PC-3 (cell line): ENCODE data around the gene SLCO3A1. TPM values are rescaled to one million over a fixed set of nuclear protein-coding genes. Genes with fewer than 3 reads are reported as not detected.

Source experiments
- ATAC-seq: fragments of 200-7000 bp; cut with Tn5 transposase; 2 replicates; pipeline ENCODE4 v1.9.1; 2020; ENCODE audit warnings: mild to moderate bottlenecking, moderate library complexity
- BruUV-seq: library from RNA; stranded (reverse); fragments of 400-500 nt; replicated peaks from 2 replicates; lab custom pipeline; 2021; lab: Mats Ljungman, UMichigan
- CTCF ChIA-PET: fragments of 300-600 bp; sonication (Branson Sonifier 250); formaldehyde crosslinking; loops from one replicate; lab custom pipeline; 2022; ENCODE audit warnings: antibody characterized with exemption; lab: Charles Lee
- POLR2A ChIA-PET: fragments of 300-600 bp; sonication (Branson Sonifier 250); formaldehyde crosslinking; loops from one replicate; lab custom pipeline; 2022; ENCODE audit warnings: antibody characterized with exemption; ENCODE audit not compliant: unreplicated experiment; lab: Charles Lee
- DNase-seq: peaks from one replicate; pipeline ENCODE4 v3.0.0-alpha.2; 2015
- H2AFZ ChIP-seq: fragments of 300-600 bp; sonication (generic); 2 replicates; pipeline ENCODE4 v1.6.0; 2016; ENCODE audit warnings: antibody characterized with exemption, low read length
- H3F3A ChIP-seq: fragments of 300-600 bp; sonication (generic); one replicate; pipeline ENCODE4 v1.6.0; 2017; ENCODE audit warnings: antibody characterized with exemption, low read length, control low read depth, mild to moderate bottlenecking; ENCODE audit not compliant: unreplicated experiment
- H3K27ac ChIP-seq: fragments of 300-600 bp; sonication (generic); 2 replicates; pipeline ENCODE4 v1.5.1; 2016; ENCODE audit warnings: mild to moderate bottlenecking, low read length
- H3K27me3 ChIP-seq: fragments of 300-600 bp; sonication (generic); 2 replicates; pipeline ENCODE4 v1.6.1; 2016; ENCODE audit warnings: low read length, mixed read lengths
- H3K36me3 ChIP-seq: fragments of 300-600 bp; sonication (generic); 2 replicates; pipeline ENCODE4 v1.6.1; 2016; ENCODE audit warnings: low read depth, mixed run types, low read length, mixed read lengths
- H3K4me1 ChIP-seq: fragments of 300-600 bp; sonication (generic); 2 replicates; pipeline ENCODE4 v1.5.1; 2016; ENCODE audit warnings: low read length; ENCODE audit not compliant: insufficient read depth
- H3K4me2 ChIP-seq: fragments of 300-600 bp; sonication (generic); 2 replicates; pipeline ENCODE4 v1.6.0; 2016; ENCODE audit warnings: low read length
- H3K4me3 ChIP-seq: fragments of 300-600 bp; sonication (generic); 2 replicates; pipeline ENCODE4 v1.5.1; 2016; ENCODE audit warnings: mild to moderate bottlenecking, low read length, mixed read lengths
- H3K79me2 ChIP-seq: fragments of 300-600 bp; sonication (generic); 2 replicates; pipeline ENCODE4 v1.6.1; 2017; ENCODE audit warnings: low read length, mixed read lengths
- H3K9ac ChIP-seq: fragments of 300-600 bp; sonication (generic); 2 replicates; pipeline ENCODE4 v1.6.0; 2016; ENCODE audit warnings: mild to moderate bottlenecking, low read length
- H3K9me2 ChIP-seq: fragments of 300-600 bp; sonication (generic); replicated peaks from 2 replicates; pipeline ENCODE4 v1.6.1; 2016; ENCODE audit warnings: mixed run types, low read length, mixed read lengths
- H3K9me3 ChIP-seq: fragments of 300-600 bp; sonication (generic); 2 replicates; pipeline ENCODE4 v1.6.1; 2016; ENCODE audit warnings: low read length, mixed read lengths
- H4K20me1 ChIP-seq: fragments of 300-600 bp; sonication (generic); 2 replicates; pipeline ENCODE4 v1.6.1; 2016; ENCODE audit warnings: low read length, mixed read lengths
- CTCF ChIP-seq: fragments of 300-600 bp; sonication (generic); conservative IDR thresholded peaks from 2 replicates; pipeline ENCODE4 v1.5.1; 2017; ENCODE audit warnings: antibody characterized with exemption, low read depth, mild to moderate bottlenecking, low read length
- EZH2 ChIP-seq: fragments of 300-600 bp; sonication (generic); IDR thresholded peaks from one replicate; pipeline ENCODE4 v1.6.1; 2017; ENCODE audit warnings: antibody characterized with exemption, mild to moderate bottlenecking, low read length; ENCODE audit not compliant: unreplicated experiment
- EZH2phosphoT487 ChIP-seq: fragments of 300-600 bp; sonication (generic); IDR thresholded peaks from 2 replicates; pipeline ENCODE4 v1.6.1; 2018; ENCODE audit warnings: mild to moderate bottlenecking, antibody characterized with exemption, low read length, borderline replicate concordance
- intact Hi-C: fragments of 100-400 bp; cut with micrococcal nuclease; formaldehyde crosslinking; loops from 2 replicates; pipeline ENCODE4 v1.9.0; 2023
- total RNA-seq: library from RNA; depleted of rRNA; stranded (reverse); fragments of >200 nt; gene quantifications from 2 replicates; pipeline ENCODE4 v1.2.3, GENCODE V29; 2014

The SLCO3A1 gene
- total RNA-seq, 1 experiment from 2014 or later = 0.07 TPM

- no peaks in the 10 kb centered on the region for H3K4me1 ChIP-seq
- no peaks in the 10 kb centered on the region for H3K36me3 ChIP-seq
- peaks cover 66% of the 10 kb centered on the region for H3K27me3 ChIP-seq
- no peak overlapping the region for H3K9ac ChIP-seq
- H2AFZ ChIP-seq = no peak overlapping the region
- intact Hi-C loops = no loop called here
- H3K9me2 ChIP-seq = no peaks in the 10 kb centered on the region
- H3K9me3 ChIP-seq = no peaks in the 10 kb centered on the region
- ATAC-seq (no peak), DNase-seq (no peak)
- H3K4me2 ChIP-seq = no peak overlapping the region
- H3K4me3 ChIP-seq = no peak overlapping the region
- no TSS peak for BruUV-seq
- ChIA-PET CTCF (no interaction called here), POLR2A (no interaction called here)
- no peaks in the 10 kb centered on the region for H3F3A ChIP-seq
- TF ChIP-seq EZH2 (no peak), EZH2phosphoT487 (no peak), CTCF (no peak)
- no peaks in the 10 kb centered on the region for H3K79me2 ChIP-seq
- H3K27ac ChIP-seq = no peak overlapping the region
- no peaks in the 10 kb centered on the region for H4K20me1 ChIP-seq
Measured at GRCh38 chr15:92112180-92112579, 258.7 kb downstream of the SLCO3A1 start.

- Histone ChIP-seq H3F3A (no peaks in the 10 kb centered on the region), H4K20me1 (no peaks in the 10 kb centered on the region), H3K9ac (no peak overlapping the region), H3K4me1 (no peaks in the 10 kb centered on the region), H3K4me3 (no peak overlapping the region), H3K79me2 (no peaks in the 10 kb centered on the region), H2AFZ (no peak overlapping the region), H3K27ac (no peak overlapping the region), H3K9me3 (no peaks in the 10 kb centered on the region), H3K9me2 (no peaks in the 10 kb centered on the region), H3K27me3 (peaks cover 66% of the 10 kb centered on the region), H3K4me2 (no peak overlapping the region), H3K36me3 (no peaks in the 10 kb centered on the region)
- intact Hi-C loops = no loop called here
- DNase-seq (no peak), ATAC-seq (no peak)
- BruUV-seq = no TSS peak
- POLR2A ChIA-PET = no interaction called here
- CTCF ChIA-PET = no interaction called here
- no peak for TF ChIP-seq EZH2phosphoT487
- TF ChIP-seq EZH2 = no peak
- TF ChIP-seq CTCF = no peak
Measured at GRCh38 chr15:92112711-92113110, 259.2 kb downstream of the SLCO3A1 start.

GRCh38 chr15:92113832-92114231 lies 260.3 kb downstream of the SLCO3A1 start:
- TF ChIP-seq CTCF = no peak
- no peak for TF ChIP-seq EZH2phosphoT487
- no peak for TF ChIP-seq EZH2
- Histone ChIP-seq H3K27me3 (peaks cover 66% of the 10 kb centered on the region), H3K9ac (no peak overlapping the region), H3K4me2 (no peak overlapping the region), H3F3A (no peaks in the 10 kb centered on the region), H3K4me1 (no peaks in the 10 kb centered on the region), H3K36me3 (no peaks in the 10 kb centered on the region), H4K20me1 (no peaks in the 10 kb centered on the region), H3K79me2 (no peaks in the 10 kb centered on the region), H2AFZ (no peak overlapping the region), H3K4me3 (no peak overlapping the region), H3K9me2 (no peaks in the 10 kb centered on the region), H3K27ac (no peak overlapping the region), H3K9me3 (no peaks in the 10 kb centered on the region)
- intact Hi-C loops = no loop called here
- POLR2A ChIA-PET = no interaction called here
- CTCF ChIA-PET = no interaction called here
- DNase-seq (no peak), ATAC-seq (no peak)
- BruUV-seq = no TSS peak
